LNCAP (cell line): ENCODE measurements around the gene MARCHF4.

Source experiments
- TF ChIP-seq, protein P1 (sequence below): fragments of 450-650 bp; IDR thresholded peaks from 2 replicates; pipeline ENCODE4 v1.5.1; 2017; ENCODE audit warnings: mild to moderate bottlenecking

Gene MARCHF4

DNA sequence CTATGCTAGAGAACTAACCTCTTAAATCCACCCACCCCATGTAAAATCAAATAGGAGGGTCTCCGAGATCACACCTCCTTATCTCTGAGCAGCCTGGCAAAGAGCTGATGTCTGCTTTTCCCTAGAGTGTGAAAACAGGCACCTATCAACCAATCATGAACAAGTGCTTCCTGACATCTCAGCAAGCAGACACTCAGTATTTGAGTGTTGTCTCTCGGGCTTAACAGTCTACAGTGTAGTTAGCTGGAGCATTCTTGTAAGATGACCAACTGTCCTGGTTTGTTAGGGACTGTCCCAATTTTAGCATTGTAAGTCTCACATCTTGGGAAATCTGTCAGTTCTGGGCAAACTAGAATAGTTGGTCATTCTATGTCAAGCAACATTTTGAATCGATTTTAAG lies 26.4 kb downstream of the MARCHF4 start:
- TF ChIP-seq, protein P1, sequence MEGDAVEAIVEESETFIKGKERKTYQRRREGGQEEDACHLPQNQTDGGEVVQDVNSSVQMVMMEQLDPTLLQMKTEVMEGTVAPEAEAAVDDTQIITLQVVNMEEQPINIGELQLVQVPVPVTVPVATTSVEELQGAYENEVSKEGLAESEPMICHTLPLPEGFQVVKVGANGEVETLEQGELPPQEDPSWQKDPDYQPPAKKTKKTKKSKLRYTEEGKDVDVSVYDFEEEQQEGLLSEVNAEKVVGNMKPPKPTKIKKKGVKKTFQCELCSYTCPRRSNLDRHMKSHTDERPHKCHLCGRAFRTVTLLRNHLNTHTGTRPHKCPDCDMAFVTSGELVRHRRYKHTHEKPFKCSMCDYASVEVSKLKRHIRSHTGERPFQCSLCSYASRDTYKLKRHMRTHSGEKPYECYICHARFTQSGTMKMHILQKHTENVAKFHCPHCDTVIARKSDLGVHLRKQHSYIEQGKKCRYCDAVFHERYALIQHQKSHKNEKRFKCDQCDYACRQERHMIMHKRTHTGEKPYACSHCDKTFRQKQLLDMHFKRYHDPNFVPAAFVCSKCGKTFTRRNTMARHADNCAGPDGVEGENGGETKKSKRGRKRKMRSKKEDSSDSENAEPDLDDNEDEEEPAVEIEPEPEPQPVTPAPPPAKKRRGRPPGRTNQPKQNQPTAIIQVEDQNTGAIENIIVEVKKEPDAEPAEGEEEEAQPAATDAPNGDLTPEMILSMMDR: no peak

- TF ChIP-seq, protein P1: no peak
Observed at GRCh38 chr2:216344950-216345300, 27.4 kb downstream of the MARCHF4 start.

- TF ChIP-seq, protein P1: no peak
Observed at GRCh38 chr2:216344206-216344949, 27.9 kb downstream of the MARCHF4 start.

- TF ChIP-seq, protein P1: no peak
Observed at GRCh38 chr2:216343221-216343980, 28.9 kb downstream of the MARCHF4 start.

GRCh38 chr2:216341121-216341520 lies 31.2 kb downstream of the MARCHF4 start:
- TF ChIP-seq, protein P1: no peak

DNA sequence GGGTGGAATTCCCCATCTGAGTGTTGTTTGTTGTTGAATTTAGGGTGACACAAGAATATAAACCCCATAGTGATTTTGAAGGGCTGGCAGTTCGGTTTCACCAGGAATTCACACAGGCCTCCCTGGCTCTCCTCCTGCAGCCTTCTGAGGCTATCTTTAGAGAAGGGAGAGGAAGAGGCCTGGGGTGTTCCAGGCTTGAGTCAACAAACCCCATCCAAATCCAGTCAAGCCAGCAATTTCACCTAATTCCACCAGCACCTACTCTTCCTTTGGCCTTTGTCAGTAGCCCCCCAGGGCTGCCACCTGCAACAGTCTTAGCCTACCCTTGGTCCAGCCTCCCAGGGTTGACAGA lies 32.0 kb downstream of the MARCHF4 start:
- TF ChIP-seq, protein P1: no peak

DNA sequence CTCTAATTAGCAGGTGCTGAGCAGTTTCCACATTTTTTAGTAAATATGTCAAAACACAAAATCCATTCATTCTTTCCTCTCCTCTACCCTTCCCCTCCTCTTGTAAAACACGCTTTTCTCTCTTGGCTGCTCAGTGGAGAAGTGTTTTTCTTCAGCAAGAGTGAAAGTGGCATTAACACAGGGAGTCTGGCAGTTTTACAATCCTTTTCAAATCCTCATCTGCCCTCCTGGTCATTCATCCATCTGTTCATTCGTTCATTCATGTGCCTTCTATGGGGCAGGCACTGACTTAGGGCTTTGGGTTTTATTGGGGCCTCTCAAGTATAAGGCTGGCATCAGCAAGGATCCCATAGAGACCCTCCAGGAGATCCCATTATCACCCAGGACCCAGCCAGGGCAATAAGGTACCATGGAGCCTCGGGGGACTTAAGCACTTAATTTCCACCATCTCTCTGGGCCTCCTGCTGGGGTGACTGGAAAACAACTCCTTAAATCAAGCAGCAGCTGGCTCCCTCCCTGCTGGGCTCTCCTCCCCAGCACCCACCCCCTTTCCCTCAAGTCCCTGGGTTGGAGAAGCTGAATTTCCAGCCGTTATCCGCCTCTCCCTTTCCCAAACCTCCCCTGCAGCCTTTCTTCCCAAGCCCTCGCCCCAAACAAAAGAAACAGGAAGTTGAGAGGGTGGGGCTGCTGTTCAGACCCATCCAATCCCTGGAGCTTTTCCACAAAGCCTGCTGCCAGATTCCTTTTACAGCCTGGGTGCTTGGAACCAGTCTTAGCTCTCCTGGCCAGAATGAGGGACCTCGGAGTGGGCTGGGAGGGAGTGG lies 32.6 kb downstream of the MARCHF4 start:
- TF ChIP-seq, protein P1: no peak
